GM12875 (cell line): ENCODE data around the gene ZNF81.
"Not testable (repeated sequence)": the region's sequence is repeated elsewhere in the genome, so short reads cannot be mapped to it uniquely, and the experiment has no call there.

ENCODE experiments used
- H3K4me3 ChIP-seq: one replicate; pipeline ENCODE4 v1.5.1; 2011; ENCODE audit warnings: low read depth, low read length, control low read depth
- CTCF ChIP-seq: IDR thresholded peaks from 2 replicates; pipeline ENCODE4 v1.5.1; 2011; ENCODE audit warnings: low read depth, mild to moderate bottlenecking, control low read depth, inconsistent platforms, low read length, moderate library complexity, borderline replicate concordance; ENCODE audit not compliant: insufficient read depth

ZNF81 gene

DNA sequence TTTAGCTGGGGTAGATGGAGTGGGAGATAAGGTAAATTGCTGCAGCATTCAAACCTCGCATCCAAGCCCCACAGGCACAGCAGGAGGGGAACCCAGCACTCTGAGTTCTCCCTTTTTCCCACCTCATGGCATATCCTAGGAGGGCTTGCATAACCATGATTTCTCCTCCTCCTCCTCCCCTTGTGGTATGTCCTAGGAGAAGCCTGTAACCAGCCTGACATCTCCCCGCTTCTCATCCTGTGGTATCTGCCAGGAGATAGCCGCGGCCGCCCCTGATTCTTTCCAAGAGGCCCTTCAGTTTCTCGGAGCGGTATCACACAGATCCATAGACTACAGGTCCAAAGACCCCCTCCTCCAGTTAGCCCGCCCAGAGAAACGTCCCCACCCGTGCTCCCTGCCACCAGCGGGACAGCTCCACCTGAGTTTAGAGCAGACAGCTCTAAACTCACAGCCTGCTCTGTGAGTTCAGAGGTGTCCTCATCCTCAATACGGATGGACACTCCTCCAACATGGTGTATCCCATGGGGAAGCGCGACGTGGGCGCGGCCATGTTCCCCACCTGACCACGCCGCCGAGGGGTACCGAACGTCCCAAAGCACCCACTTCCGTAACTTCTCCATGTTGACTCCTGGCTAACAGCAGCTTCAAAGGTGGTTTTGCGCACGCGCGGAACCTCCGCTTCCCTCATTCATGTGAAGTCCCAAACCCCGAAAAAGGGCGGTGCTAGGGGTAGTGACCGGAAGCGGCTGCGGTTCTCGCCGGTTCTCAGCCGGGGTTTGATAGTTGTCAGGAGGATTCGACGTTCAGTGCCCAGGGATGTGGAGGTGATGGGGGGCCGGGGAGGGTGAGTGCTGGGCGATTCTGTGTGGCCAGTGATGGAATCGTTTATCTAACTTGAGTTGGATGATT is at the start of gene ZNF81:
Gene ZNF81 (plus strand): TSS at position 739 of the 909 bp plus-strand sequence. CDS start 9,366 bp downstream, outside the sequence.
- H3K4me3 ChIP-seq = peak within 1 kb of the TSS; percentile 57
- TF ChIP-seq CTCF = no peak

DNA sequence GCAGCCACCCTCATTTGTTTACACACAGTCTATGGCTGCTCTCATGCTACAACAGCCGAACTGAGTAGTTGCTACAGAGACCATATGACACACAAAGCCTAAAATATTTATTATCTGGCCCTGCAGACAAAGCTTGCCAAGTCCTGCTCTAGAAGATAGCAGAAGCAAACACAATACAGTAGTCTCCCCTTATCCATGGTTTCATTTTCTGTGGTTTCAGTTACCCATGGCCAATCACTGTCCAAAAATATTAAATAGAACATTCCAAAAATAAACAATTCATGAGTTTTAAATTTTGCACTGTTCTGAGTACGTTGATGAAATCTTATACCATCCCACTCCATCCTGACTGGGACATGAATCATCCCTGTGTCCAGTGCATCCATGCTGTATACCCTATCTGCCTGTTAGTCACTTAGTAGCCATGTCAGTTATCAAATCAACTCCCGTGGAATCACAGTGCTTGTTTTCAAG is 40.2 kb upstream of the ZNF81 start:
- no peak overlapping the region for H3K4me3 ChIP-seq
- no peak for TF ChIP-seq CTCF

GRCh38 chrX:47797084-47797483 is 39.6 kb upstream of the ZNF81 start:
- TF ChIP-seq CTCF = no peak
- H3K4me3 ChIP-seq = no peak overlapping the region

- H3K4me3 ChIP-seq = no peak overlapping the region
- TF ChIP-seq CTCF = no peak
These were observed 37.8 kb upstream of the ZNF81 start for GRCh38 chrX:47798861-47799260.

DNA sequence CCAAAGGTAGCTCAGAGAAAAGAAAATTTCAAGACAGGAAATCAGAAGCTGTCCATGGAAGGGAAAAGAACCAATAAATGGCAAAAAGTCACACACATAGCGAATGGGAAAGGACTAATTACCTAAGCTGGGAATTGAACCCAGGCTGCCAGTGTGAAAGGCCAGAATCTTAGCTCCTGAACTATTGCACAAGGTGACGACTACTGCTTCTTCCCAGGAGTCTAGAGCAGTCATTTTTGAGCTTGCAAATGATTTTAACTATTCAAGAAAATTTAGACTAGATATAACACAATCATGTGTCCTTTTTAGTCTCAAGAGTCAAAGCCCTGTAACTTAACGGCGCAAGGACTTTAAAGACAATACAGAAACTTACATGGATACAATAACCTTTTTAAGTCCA is 34.1 kb upstream of the ZNF81 start:
- no peak overlapping the region for H3K4me3 ChIP-seq
- no peak for TF ChIP-seq CTCF

- not testable (repeated sequence) for H3K4me3 ChIP-seq
These were observed 33.6 kb upstream of the ZNF81 start for GRCh38 chrX:47803103-47803502.

- no peak overlapping the region for H3K4me3 ChIP-seq
- no peak for TF ChIP-seq CTCF
These were observed 32.4 kb upstream of the ZNF81 start for GRCh38 chrX:47804315-47804714.

GRCh38 chrX:47805844-47806243 is 30.9 kb upstream of the ZNF81 start:
- not testable (repeated sequence) for H3K4me3 ChIP-seq

DNA sequence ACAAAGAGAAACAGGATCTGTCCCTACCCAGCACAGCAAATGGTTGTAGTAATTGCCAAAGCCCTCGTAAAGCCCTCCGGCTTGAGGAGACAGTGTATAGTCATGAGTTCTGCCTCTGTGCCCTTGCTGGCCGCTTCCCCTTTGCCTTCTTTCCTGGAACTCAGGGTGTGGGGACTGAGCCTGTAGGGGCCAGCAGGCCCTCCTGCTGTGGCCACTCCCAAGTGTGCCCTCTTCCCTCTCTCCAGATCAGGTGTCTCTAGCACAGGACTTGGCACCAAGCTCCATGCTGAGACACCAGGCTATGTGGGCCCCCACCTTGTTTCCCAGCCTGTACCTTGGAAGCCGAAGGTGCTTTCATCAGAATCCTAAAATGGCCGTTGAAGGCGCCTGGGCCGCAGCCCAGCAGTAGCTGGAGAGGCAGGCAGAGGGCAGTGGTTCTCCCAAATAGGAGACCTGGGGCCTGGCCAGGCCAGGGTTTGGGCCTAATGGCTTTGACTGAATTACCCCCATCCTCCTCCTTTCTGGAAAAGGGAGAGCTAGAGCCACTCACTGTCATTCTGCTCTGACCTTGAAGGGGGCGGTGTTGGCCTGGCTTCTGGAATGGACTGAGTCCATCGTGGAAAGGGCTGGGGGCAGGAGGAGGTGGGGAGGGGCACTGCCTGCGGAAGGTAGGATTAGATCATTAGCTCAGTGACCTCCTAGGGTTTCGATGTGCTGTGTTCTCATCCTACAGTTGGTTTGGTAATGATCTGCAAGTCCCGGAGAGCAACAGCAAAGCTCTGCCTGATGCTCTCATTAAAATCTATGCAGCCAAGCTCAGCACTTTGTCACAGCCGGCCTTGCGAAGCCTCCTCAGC is 30.1 kb upstream of the ZNF81 start:
- not testable (repeated sequence) for H3K4me3 ChIP-seq

DNA sequence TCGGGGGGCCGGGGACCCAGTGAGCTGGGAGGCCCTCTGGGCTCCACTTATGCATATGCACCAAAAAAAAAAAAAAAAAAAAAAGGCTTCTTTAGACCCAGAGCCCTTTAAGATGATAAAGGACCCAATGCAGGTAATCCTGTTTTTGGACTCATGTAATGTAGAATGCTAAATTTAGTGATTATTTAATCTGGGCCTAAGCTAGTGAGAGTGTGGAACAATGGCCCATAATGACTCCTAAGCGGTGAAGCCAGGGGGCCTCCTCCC is 29.5 kb upstream of the ZNF81 start:
- not testable (repeated sequence) for H3K4me3 ChIP-seq
